ENCODE results near the gene CD33.

DNA sequence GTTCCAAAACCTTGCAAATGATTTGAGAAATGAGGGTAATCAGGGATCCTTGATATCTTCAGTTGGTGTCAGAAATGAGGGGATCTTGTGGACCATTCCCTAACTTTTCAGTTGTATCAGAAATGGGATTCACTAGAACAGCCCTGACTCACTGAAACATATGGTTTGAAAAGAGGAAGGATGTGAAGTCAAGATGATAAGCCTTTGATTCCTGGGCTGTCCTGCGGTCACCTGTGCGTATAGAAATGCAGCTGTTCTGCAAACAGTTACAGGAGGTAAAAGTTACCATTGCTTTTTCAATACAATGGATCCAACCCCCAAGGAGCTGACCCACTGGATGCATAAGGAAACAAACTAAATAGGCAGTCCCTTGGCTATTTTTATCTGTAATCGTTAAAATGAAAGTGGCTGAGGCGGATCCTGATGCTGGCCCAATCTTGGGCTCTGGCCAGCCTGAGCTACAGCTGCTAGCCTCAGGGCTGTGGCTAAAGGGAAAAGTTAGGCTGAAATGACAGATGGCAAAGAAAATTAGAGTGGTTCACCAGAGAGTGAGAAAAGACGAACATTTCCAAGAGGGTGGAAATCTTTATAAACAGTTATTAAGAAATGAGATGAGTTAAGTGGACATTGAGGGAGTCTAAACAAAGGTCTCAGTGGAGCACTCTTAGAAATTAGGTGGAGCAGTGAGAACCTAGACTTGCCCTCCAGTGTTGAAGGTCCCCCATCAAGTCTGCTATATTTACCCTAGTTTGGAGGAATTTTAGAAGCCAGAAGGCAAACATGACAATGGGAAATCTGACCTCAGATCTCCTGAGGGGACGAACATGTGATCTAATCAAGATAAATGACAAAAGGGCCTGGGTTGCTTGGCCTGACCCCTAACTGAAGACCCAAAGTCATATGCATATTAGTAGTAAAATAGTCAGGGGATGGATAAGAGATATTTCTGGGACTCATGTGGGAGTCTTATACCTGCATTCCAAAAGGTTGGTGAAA, 33.6 kb downstream of the CD33 start:
- TF ChIP-seq, protein P1, sequence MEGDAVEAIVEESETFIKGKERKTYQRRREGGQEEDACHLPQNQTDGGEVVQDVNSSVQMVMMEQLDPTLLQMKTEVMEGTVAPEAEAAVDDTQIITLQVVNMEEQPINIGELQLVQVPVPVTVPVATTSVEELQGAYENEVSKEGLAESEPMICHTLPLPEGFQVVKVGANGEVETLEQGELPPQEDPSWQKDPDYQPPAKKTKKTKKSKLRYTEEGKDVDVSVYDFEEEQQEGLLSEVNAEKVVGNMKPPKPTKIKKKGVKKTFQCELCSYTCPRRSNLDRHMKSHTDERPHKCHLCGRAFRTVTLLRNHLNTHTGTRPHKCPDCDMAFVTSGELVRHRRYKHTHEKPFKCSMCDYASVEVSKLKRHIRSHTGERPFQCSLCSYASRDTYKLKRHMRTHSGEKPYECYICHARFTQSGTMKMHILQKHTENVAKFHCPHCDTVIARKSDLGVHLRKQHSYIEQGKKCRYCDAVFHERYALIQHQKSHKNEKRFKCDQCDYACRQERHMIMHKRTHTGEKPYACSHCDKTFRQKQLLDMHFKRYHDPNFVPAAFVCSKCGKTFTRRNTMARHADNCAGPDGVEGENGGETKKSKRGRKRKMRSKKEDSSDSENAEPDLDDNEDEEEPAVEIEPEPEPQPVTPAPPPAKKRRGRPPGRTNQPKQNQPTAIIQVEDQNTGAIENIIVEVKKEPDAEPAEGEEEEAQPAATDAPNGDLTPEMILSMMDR (IDR thresholded peaks at IDR 0.05; ENCODE audit: low read depth, low read length), result no peak
- TF ChIP-seq, protein P2, sequence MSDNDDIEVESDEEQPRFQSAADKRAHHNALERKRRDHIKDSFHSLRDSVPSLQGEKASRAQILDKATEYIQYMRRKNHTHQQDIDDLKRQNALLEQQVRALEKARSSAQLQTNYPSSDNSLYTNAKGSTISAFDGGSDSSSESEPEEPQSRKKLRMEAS (IDR thresholded peaks at IDR 0.05; ENCODE audit: low read depth, low read length), result 0 out of 2 replicates have a peak, but pooled peaks have one; percentile 4
- TF ChIP-seq POLR2A (IDR thresholded peaks at IDR 0.05; ENCODE audit: extremely low read depth, insufficient read length) (no peak), MYC (IDR thresholded peaks at IDR 0.05; ENCODE audit: low read depth, low read length) (no peak)

Measured in NB4 (cell line).